Measurements from ENCODE around the gene KDM7A. TPM values are rescaled to one million over a fixed set of nuclear protein-coding genes. Genes with fewer than 3 reads are reported as not detected.

The KDM7A gene
- total RNA-seq, 1 experiment from 2014 or later = 6.6 TPM

DNA sequence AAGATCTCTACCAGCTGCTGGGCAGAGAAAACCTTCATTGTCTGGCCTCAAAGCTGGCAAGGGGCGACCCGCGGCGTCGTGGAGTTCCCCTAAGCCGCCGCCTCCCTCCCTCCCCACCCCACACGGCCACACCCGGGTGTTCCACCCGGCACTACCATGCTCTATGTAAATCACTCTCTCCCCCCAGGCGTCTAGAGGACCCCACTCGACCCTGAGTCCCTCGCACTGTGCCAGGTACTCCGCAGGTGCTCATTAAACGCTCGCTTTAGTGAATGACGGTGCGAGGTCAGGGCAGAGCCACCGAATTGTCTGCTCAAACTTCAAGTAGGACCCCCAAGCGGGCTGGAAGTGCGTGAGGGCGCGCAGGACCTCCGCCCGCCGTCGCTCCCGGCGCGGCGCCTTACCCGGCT, 114.7 kb downstream of the KDM7A start:
- H4K5ac ChIP-seq (ENCODE audit: insufficient read length, low read depth, low read length) = no peak overlapping the region
- H2BK12ac ChIP-seq (ENCODE audit: insufficient read length, low read depth, low read length) = no peak overlapping the region
- no peaks in the 10 kb centered on the region for H3K79me1 ChIP-seq (ENCODE audit: insufficient read depth, low read depth, low read length, poor library complexity, severe bottlenecking)
- H4K91ac ChIP-seq (ENCODE audit: insufficient read length, low read depth, low read length) = no peak overlapping the region
- H3K56ac ChIP-seq (ENCODE audit: insufficient read length, low read depth, low read length) = no peak overlapping the region
- H3K23ac ChIP-seq (ENCODE audit: insufficient read length, low read depth, low read length) = no peak overlapping the region
- peak overlapping the region; percentile 83; the same call in 1 of the 2 replicates for H3K14ac ChIP-seq (ENCODE audit: insufficient read depth, low read length)
- no peak overlapping the region for H2BK120ac ChIP-seq (ENCODE audit: low read depth, low read length, poor library complexity, severe bottlenecking)
- peaks cover 5% of the 10 kb centered on the region; the same call in 1 of the 2 replicates for H3K27me3 ChIP-seq (ENCODE audit: insufficient read depth, low read length)
- no peak overlapping the region for H3K27ac ChIP-seq (ENCODE audit: insufficient read length, low read depth, low read length)
- no peak overlapping the region for H2BK20ac ChIP-seq (ENCODE audit: low read depth, low read length, poor library complexity, severe bottlenecking)
- no peak overlapping the region; the same call in 1 of the 2 replicates for H2BK15ac ChIP-seq (ENCODE audit: low read depth, low read length)
- H3K18ac ChIP-seq (ENCODE audit: insufficient read length, low read depth, low read length) = no peak overlapping the region
- H4K8ac ChIP-seq (replicated peaks; ENCODE audit: insufficient read length, low read depth, low read length) = no peak overlapping the region
- DNase-seq = peak; percentile 42
- no peaks in the 10 kb centered on the region for H3K9me3 ChIP-seq (ENCODE audit: control insufficient read depth, low read depth, low read length)
- peak overlapping the region; percentile 23 for H3K4me2 ChIP-seq (ENCODE audit: insufficient read depth, insufficient read length, low read length)
- Mint-ChIP-seq H3K9me3 (peaks cover 12% of the 10 kb centered on the region in 2 experiments), H3K27ac (no peak overlapping the region), H3K4me3 (peak overlapping the region; percentile 78 to 82), H3K27me3 (ENCODE audit: low read depth) (peaks cover 39% of the 10 kb centered on the region), H3K36me3 (ENCODE audit: insufficient read depth in 1 of 3, low read depth in 3 of 3) (peaks cover 4 to 12% (median 7%) of the 10 kb centered on the region in 3 experiments; a peak in 6 of 7 replicates), H3K4me1 (peaks cover 8 to 11% of the 10 kb centered on the region in 2 experiments; a peak in 3 of 4 replicates)
- no peak overlapping the region for H3K4ac ChIP-seq (ENCODE audit: low read depth, low read length)
- no peak overlapping the region for H3T11ph ChIP-seq (ENCODE audit: low read length)
- TF ChIP-seq, protein P1, sequence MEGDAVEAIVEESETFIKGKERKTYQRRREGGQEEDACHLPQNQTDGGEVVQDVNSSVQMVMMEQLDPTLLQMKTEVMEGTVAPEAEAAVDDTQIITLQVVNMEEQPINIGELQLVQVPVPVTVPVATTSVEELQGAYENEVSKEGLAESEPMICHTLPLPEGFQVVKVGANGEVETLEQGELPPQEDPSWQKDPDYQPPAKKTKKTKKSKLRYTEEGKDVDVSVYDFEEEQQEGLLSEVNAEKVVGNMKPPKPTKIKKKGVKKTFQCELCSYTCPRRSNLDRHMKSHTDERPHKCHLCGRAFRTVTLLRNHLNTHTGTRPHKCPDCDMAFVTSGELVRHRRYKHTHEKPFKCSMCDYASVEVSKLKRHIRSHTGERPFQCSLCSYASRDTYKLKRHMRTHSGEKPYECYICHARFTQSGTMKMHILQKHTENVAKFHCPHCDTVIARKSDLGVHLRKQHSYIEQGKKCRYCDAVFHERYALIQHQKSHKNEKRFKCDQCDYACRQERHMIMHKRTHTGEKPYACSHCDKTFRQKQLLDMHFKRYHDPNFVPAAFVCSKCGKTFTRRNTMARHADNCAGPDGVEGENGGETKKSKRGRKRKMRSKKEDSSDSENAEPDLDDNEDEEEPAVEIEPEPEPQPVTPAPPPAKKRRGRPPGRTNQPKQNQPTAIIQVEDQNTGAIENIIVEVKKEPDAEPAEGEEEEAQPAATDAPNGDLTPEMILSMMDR (conservative IDR thresholded peaks at IDR 0.05) = no peak
- H4K20me1 ChIP-seq (ENCODE audit: control insufficient read depth, insufficient read depth, insufficient read length) = no peaks in the 10 kb centered on the region
- H2AFZ ChIP-seq (ENCODE audit: low read length) = no peak overlapping the region
- H2BK5ac ChIP-seq (ENCODE audit: insufficient read length, low read length) = no peak overlapping the region
- H3K9ac ChIP-seq (ENCODE audit: extremely low read depth, insufficient read length, low read length) = no peak overlapping the region
- WGBS (ENCODE audit: extremely low coverage, insufficient read length, low lambda C conversion rate) = no CpG with 5 or more reads among the region's 32 CpGs
- H3K23me2 ChIP-seq (ENCODE audit: insufficient read length, low read depth, low read length, poor library complexity, severe bottlenecking) = peaks cover 5% of the 10 kb centered on the region
- H3K4me1 ChIP-seq (ENCODE audit: insufficient read depth, low read length) = no peaks in the 10 kb centered on the region
- no peaks in the 10 kb centered on the region; the same call in 1 of the 2 replicates for H3K79me2 ChIP-seq (ENCODE audit: insufficient read depth, low read length)
- H2AK5ac ChIP-seq (ENCODE audit: insufficient read length, low read length) = no peak overlapping the region

All from H9 (cell line).